ENCODE measurements around the gene CACNG4. TPM values are rescaled to one million over a fixed set of nuclear protein-coding genes. Genes with fewer than 3 reads are reported as not detected.

Gene CACNG4
- total RNA-seq, 1 donor from 2014 or later = 5.8 TPM

GRCh38 chr17:66945147-66945835 lies 19.2 kb upstream of the CACNG4 start:
- Histone ChIP-seq H3K4me3 (ENCODE audit: insufficient read depth, low read depth, low read length) (no peak overlapping the region), H3K9ac (ENCODE audit: low read length) (no peak overlapping the region), H3K27me3 (ENCODE audit: insufficient read depth, low read length) (peaks cover 18% of the 10 kb centered on the region), H4K20me1 (ENCODE audit: insufficient read depth, low read length) (no peaks in the 10 kb centered on the region), H3K9me3 (ENCODE audit: insufficient read depth, low read depth, low read length) (no peaks in the 10 kb centered on the region), H3K79me2 (ENCODE audit: insufficient read depth, low read length) (no peaks in the 10 kb centered on the region), H3K4me1 (ENCODE audit: insufficient read depth, low read length) (peaks cover 14% of the 10 kb centered on the region), H3K27ac (ENCODE audit: low read depth, low read length) (no peak overlapping the region), H3K36me3 (ENCODE audit: insufficient read depth, low read length) (no peaks in the 10 kb centered on the region), H3K4me2 (ENCODE audit: low read length) (peak overlapping the region; percentile 28), H2AFZ (ENCODE audit: low read depth, low read length) (no peak overlapping the region)
- FAIRE-seq (peak; percentile 20), DNase-seq (ENCODE audit: low read depth) (peak; percentile 69)
- H3K27me3 Mint-ChIP-seq (ENCODE audit: low read depth, unreplicated experiment) = peaks cover 41% of the 10 kb centered on the region
- no peak overlapping the region for H3K27ac Mint-ChIP-seq (ENCODE audit: unreplicated experiment)
- H3K9me3 Mint-ChIP-seq (ENCODE audit: unreplicated experiment) = peaks cover 10% of the 10 kb centered on the region
- no peak for TF ChIP-seq CTCF (IDR thresholded peaks at IDR 0.05; ENCODE audit: insufficient read depth, low read depth, low read length)
- no peak for TF ChIP-seq EZH2 (IDR thresholded peaks at IDR 0.05; ENCODE audit: insufficient read depth, low read length)
- H3K4me3 Mint-ChIP-seq (ENCODE audit: unreplicated experiment) = no peak overlapping the region
- H3K4me1 Mint-ChIP-seq (ENCODE audit: low read depth, unreplicated experiment) = peaks cover 25% of the 10 kb centered on the region
- peaks cover 3% of the 10 kb centered on the region for H3K36me3 Mint-ChIP-seq (ENCODE audit: low read depth, unreplicated experiment)

- Histone ChIP-seq H3K4me2 (ENCODE audit: low read length) (no peak overlapping the region), H4K20me1 (ENCODE audit: insufficient read depth, low read length) (no peaks in the 10 kb centered on the region), H3K9ac (ENCODE audit: low read length) (no peak overlapping the region), H3K27ac (ENCODE audit: low read depth, low read length) (no peak overlapping the region), H3K4me1 (ENCODE audit: insufficient read depth, low read length) (peaks cover 14% of the 10 kb centered on the region), H3K9me3 (ENCODE audit: insufficient read depth, low read depth, low read length) (no peaks in the 10 kb centered on the region), H3K27me3 (ENCODE audit: insufficient read depth, low read length) (peaks cover 16% of the 10 kb centered on the region), H3K36me3 (ENCODE audit: insufficient read depth, low read length) (no peaks in the 10 kb centered on the region), H3K79me2 (ENCODE audit: insufficient read depth, low read length) (no peaks in the 10 kb centered on the region), H2AFZ (ENCODE audit: low read depth, low read length) (no peak overlapping the region), H3K4me3 (ENCODE audit: insufficient read depth, low read depth, low read length) (no peak overlapping the region)
- peaks cover 34% of the 10 kb centered on the region for H3K27me3 Mint-ChIP-seq (ENCODE audit: low read depth, unreplicated experiment)
- H3K36me3 Mint-ChIP-seq (ENCODE audit: low read depth, unreplicated experiment) = peaks cover 3% of the 10 kb centered on the region
- no peak for TF ChIP-seq CTCF (IDR thresholded peaks at IDR 0.05; ENCODE audit: insufficient read depth, low read depth, low read length)
- TF ChIP-seq EZH2 (IDR thresholded peaks at IDR 0.05; ENCODE audit: insufficient read depth, low read length) = no peak
- no peak overlapping the region for H3K4me3 Mint-ChIP-seq (ENCODE audit: unreplicated experiment)
- H3K27ac Mint-ChIP-seq (ENCODE audit: unreplicated experiment) = no peak overlapping the region
- no peak for FAIRE-seq
- DNase-seq (ENCODE audit: low read depth) = no peak
- H3K9me3 Mint-ChIP-seq (ENCODE audit: unreplicated experiment) = peaks cover 10% of the 10 kb centered on the region
- H3K4me1 Mint-ChIP-seq (ENCODE audit: low read depth, unreplicated experiment) = peaks cover 25% of the 10 kb centered on the region
Observed at GRCh38 chr17:66946251-66946650, 18.3 kb upstream of the CACNG4 start.

- no peak for FAIRE-seq
- Histone ChIP-seq H2AFZ (ENCODE audit: low read depth, low read length) (no peak overlapping the region), H3K27ac (ENCODE audit: low read depth, low read length) (no peak overlapping the region), H3K79me2 (ENCODE audit: insufficient read depth, low read length) (no peaks in the 10 kb centered on the region), H4K20me1 (ENCODE audit: insufficient read depth, low read length) (no peaks in the 10 kb centered on the region), H3K4me1 (ENCODE audit: insufficient read depth, low read length) (peaks cover 25% of the 10 kb centered on the region), H3K27me3 (ENCODE audit: insufficient read depth, low read length) (peaks cover 14% of the 10 kb centered on the region), H3K36me3 (ENCODE audit: insufficient read depth, low read length) (no peaks in the 10 kb centered on the region), H3K9me3 (ENCODE audit: insufficient read depth, low read depth, low read length) (no peaks in the 10 kb centered on the region), H3K4me2 (ENCODE audit: low read length) (no peak overlapping the region), H3K4me3 (ENCODE audit: insufficient read depth, low read depth, low read length) (no peak overlapping the region), H3K9ac (ENCODE audit: low read length) (no peak overlapping the region)
- no peak for DNase-seq (ENCODE audit: low read depth)
- H3K4me1 Mint-ChIP-seq (ENCODE audit: low read depth, unreplicated experiment) = peaks cover 27% of the 10 kb centered on the region
- H3K27ac Mint-ChIP-seq (ENCODE audit: unreplicated experiment) = no peak overlapping the region
- TF ChIP-seq CTCF (IDR thresholded peaks at IDR 0.05; ENCODE audit: insufficient read depth, low read depth, low read length) (no peak), EZH2 (IDR thresholded peaks at IDR 0.05; ENCODE audit: insufficient read depth, low read length) (no peak)
- H3K36me3 Mint-ChIP-seq (ENCODE audit: low read depth, unreplicated experiment) = peaks cover 3% of the 10 kb centered on the region
- H3K27me3 Mint-ChIP-seq (ENCODE audit: low read depth, unreplicated experiment) = peaks cover 24% of the 10 kb centered on the region
- no peak overlapping the region for H3K4me3 Mint-ChIP-seq (ENCODE audit: unreplicated experiment)
- peaks cover 10% of the 10 kb centered on the region for H3K9me3 Mint-ChIP-seq (ENCODE audit: unreplicated experiment)
Observed at GRCh38 chr17:66947311-66947710, 17.2 kb upstream of the CACNG4 start.
